Stimulated activated CD4-positive, alpha-beta T cell treated with anti-CD3 and anti-CD28 coated beads, Interleukin-1b, Interleukin-23, amount 100 ng/mL, for 1 hour (primary cell): ENCODE results near the gene AKAP12.

Experiments
- DNase-seq, 2 donors: peaks; one replicate each; pipeline ENCODE4 v3.0.0-alpha.2; 2020; ENCODE audit warnings: low read depth in 2 of 2

The AKAP12 gene, protein sequence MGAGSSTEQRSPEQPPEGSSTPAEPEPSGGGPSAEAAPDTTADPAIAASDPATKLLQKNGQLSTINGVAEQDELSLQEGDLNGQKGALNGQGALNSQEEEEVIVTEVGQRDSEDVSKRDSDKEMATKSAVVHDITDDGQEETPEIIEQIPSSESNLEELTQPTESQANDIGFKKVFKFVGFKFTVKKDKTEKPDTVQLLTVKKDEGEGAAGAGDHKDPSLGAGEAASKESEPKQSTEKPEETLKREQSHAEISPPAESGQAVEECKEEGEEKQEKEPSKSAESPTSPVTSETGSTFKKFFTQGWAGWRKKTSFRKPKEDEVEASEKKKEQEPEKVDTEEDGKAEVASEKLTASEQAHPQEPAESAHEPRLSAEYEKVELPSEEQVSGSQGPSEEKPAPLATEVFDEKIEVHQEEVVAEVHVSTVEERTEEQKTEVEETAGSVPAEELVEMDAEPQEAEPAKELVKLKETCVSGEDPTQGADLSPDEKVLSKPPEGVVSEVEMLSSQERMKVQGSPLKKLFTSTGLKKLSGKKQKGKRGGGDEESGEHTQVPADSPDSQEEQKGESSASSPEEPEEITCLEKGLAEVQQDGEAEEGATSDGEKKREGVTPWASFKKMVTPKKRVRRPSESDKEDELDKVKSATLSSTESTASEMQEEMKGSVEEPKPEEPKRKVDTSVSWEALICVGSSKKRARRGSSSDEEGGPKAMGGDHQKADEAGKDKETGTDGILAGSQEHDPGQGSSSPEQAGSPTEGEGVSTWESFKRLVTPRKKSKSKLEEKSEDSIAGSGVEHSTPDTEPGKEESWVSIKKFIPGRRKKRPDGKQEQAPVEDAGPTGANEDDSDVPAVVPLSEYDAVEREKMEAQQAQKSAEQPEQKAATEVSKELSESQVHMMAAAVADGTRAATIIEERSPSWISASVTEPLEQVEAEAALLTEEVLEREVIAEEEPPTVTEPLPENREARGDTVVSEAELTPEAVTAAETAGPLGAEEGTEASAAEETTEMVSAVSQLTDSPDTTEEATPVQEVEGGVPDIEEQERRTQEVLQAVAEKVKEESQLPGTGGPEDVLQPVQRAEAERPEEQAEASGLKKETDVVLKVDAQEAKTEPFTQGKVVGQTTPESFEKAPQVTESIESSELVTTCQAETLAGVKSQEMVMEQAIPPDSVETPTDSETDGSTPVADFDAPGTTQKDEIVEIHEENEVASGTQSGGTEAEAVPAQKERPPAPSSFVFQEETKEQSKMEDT (N-terminal part only)

DNA sequence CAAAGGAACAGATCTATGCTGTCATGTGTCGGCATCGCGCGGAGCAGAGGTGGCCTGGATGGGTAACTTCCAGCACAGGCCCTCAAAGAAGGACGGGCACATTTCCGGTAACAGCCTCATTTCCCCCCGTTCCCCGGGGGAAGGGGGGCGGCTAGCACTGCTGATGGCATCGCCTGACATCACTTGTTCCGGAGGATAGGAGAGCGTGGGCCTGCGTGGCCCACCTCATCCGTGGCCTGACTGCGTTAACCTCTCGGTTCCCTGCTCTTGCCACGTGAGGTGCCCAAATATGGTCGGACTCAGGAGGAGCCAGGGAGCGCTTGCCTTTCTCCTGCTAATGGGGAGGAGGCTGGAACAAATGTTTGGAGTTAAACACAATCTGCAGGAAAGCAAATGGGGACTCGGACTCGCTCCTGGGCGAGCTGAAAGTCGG is at the start of gene AKAP12:
AKAP12 (plus strand) TSS at position 365 of the 433 bp plus-strand sequence. CDS start 596 bp downstream, outside the sequence.
- DNase-seq: no peak

DNA sequence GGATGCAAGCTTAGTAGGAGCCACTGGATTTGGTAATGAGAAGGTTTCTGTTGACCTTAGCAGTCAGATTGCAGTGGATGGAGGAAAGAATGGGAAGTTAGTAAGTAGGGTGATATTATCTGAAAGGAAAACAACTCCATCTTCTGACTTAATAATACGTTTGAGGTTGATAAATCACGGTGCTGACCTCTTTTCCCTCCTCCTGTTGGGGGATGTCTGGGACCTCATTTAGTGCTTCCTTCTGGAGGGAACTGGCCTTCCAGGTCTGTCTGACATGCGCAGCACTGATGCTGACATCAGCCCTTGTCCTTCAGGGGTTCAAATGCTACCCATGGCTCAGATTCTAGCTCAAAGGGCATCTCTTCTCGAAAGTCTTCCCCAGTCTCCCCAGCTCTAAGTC is 48.2 kb upstream of the AKAP12 start:
- DNase-seq: no peak

DNA sequence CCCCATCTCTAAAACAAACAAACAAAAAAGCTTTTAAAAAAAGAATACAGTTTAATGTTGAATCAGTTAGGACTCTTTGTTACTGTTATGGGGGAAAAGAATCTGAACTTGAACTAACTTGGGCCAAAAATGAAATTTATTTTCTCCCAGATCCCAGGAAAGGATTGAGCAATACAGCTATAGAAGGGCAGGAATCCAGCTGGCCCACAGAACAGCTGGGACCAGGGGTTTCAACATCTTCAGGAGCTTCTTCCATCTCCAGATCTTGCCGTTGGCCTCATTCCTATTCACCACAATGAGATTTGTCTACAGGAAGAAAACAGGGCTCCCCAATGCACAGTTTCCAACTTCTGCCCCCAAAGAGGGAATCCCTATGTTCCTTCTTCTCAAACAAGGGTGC is 43.2 kb upstream of the AKAP12 start:
- no peak for DNase-seq

DNA sequence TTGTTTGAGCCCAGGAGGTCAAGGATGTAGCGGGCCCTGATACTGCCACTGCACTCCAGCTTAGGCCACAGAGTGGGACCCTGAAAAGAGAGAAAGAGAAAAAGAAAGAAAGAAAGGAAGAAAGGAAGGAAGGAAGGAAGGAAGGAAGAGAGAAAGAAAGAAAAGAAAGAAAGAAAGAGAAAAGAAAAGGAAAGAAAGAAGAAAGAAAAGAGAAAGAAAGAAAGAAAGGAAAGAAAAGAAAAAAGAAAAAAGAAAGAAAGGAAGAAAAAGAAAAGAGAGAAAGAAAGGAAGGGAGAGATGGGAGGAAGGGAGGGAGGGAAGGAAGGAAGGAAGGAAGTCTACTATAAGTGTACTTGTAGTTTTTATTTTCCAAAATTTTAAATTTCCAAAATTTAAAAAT is 42.2 kb upstream of the AKAP12 start:
- DNase-seq: no peak

DNA sequence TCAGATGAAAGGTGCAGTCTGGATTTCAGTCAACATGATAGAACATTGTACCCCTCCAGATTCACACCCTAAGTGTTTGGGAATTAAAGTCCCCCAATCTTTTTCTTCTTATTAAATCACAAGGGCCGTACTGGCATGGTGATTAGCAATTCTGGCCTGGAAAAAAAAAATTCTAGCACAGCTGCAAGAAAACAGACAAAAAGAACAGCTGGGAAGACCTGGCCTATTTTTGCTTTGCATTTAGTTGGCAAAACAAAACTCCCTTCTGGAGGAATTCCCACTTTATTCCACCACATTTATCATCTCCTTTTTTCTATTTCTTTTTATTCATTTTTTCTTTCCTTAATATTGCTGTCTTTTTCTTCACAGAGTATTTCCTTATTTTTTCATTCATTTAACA is 39.8 kb upstream of the AKAP12 start:
- DNase-seq: no peak

DNA sequence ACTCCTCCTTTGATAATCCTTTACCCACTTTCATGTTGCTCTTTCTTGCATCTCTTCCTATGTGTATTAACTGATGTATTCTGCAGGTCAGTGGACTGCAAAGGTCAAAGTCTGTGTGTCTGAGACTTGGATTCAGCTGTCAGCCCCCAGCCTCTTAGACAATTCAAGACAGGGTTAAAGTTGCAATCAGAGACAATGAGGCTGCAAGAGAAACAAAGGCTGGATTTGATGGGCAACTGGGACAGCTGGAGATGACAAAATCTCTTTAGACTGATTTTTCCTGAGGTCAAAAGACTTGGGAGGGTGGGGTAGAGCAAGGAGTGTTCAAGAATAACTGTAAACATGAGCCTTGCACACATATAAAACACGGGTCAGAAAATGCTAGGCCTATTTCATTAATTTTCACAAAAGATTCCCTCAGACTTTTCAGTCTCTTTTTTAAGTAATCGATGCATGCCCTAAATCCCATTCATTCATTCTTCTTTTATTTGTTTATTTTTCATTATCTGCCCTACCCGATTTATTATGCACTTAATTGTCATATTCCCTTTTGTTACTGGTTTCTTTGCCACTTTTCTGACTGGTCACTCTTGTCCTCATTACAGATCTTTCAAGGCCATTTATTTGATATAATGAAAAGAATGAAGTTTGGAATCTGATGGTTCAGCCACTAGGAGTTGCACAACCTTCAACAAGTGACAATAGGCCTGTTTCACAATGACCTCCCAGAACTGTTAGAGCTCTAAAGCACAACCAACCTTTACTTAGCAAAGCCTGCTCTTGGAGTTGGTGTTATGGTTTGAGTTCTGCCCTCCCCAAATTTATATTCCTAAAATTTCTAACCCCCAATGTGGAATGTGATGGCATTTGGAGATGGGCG is 33.8 kb upstream of the AKAP12 start:
- DNase-seq: no peak

DNA sequence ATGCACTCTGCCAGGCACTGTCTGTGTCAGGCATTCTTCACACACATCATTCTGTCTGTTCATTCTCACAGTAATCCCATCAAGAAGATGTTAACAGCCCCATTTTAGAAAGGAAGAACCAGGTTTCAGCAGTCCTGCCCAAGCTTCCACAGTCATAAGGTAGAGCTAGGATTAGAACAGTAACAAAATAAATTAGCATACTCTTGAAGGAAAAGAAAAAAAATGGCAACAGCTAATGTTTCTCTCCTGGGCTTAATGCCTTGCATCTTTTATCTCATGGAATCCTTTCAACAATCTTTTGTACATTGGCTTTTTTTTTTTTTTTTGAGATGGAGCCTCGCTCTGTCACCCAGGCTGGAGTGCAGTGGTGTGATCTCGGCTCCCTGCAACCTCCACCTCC is 32.1 kb upstream of the AKAP12 start:
- no peak for DNase-seq

DNA sequence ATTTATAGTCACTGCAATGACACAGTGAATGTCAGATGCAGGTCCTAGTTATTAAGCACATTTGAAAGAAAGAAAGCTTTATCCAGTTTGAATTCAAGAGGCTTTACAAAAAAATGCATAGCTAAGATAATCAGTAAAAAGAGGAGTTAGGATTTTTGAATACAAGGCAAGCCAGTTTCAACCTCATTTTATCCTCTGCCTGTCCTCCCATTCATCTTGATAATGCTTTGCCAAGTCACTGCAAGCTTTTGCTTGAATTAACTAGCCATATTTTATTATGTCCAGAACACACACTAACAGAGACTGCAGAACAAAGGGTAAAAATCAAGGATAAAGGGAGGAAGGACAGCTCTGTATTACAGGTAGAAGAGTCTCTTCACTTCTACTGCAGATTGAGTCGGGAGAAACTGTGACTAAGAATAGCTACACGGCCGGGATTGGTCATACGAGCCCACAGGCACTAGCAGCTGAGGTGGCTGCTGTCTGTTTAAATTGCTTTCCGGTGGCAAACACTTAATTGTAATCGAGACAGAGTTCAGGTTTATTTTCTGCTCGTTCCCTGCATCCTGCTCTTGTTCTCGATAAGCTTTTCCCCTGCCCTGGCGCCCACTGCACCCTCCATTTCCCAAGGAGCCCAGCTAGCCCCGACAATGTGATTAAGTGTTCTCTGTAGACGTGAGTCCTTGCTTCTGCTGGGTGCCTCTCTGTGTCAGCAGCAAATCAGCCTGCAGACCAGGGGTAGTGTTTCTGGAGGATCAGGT is 30.5 kb upstream of the AKAP12 start:
- no peak for DNase-seq

DNA sequence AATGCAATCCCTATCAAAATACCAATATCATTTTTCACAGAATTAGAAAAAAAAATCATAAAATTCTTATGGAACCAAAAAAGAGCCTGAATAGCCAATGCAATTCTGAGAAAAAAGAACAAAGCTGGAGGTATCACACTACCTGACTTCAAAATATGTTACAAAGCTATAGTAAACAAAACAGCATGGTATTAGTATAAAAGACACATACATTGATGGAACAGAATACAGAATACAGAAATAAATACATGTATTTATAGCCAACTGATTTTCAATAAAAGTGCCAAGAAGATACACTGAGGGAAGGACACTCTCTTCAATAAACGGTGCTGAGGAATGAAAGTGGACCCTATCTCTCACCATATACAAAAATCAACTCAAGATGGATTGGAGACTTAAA is 28.7 kb upstream of the AKAP12 start:
- no peak for DNase-seq

DNA sequence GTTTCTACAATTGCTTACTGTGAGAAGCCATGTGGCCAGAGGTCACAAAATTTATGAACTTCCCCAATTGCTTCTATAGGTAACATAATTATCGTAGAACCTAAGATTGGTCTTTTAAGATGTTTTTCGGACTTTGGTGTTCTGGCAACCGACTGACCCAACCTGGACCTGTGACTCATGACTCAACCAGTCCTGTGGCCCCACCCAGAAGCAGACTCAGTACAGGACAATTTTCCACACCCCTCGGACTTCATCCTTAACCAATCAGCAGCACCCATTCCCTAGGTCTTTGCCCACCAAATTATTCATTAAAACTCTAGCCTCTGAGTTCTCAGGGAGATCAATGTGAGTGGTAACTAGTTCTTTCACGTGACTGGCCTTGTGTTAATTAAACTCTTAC is 26.4 kb upstream of the AKAP12 start:
- no peak for DNase-seq

DNA sequence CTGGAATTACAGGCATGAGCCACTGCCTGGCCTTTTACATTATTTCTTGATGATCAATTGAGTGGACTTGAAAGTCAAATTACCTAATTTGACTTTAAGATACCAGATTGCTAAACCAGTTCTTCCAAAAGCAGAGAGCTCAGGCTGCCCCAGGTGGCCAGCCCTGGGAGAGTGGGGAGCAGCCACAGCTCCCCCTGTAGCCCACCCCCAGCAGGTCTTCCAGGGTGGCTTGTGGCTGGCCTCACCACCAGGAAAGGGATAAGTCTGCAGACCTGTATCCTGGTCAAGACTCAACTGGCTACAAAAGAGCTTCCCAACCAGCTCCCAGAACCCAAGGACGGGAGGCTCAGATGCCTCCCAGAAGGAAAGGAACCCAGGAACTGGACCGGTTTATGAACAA is 23.8 kb upstream of the AKAP12 start:
- no peak for DNase-seq

DNA sequence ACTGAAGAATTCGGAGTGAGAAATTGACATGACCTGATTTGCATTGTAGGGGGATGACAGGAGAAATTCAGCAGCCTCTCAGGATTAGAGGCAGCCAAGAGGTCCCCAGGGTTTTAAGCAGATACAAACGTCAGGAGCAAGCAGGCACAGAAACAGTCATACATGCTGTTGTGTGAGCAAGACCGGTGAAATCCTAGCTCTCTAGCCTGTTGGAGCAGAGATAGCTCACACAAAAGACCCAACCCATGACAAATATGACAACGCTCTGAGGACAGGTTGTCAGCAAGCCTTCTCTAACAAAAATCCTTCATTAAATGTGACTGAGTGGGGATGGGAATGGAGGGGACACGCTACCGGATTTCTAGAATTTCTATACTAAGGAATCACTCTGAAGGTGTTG is 23.0 kb upstream of the AKAP12 start:
- no peak for DNase-seq

DNA sequence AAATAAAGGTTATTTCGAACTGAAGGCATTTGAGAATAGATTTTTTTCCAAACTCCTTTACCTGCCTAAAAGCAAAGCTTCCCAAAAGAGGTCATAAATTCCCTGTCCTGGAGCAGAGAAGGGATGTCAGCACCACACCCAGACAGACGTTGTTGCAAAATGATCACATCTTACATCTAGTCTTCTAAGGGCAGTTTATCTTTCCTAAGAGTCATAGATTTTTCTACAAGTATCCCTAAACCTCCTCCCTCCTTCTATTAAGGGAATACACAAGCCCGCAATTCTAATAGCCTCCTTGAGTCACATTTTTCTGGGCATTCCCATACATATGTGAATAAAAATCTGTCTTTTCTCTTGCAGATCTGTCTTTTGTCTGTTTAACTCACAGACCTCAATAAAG is 20.6 kb upstream of the AKAP12 start:
- no peak for DNase-seq

DNA sequence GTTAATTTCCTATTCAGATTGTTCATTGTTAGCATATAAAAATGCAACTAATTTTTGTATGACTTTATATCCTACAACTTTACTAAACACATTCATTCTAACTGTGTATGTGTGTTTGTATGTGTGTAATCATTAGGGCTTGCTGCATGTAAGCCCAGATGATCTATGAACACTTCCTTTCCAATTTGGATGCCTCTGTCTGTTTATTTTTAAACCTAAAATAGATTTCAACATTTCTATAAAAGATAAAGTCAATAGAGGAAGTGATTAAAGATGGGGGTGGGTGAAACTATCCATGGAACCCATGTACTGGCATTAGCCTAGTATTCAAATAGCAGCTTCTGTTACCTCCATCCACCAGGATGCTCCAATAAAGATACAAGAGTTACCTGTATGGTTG is 15.7 kb upstream of the AKAP12 start:
- no peak for DNase-seq

DNA sequence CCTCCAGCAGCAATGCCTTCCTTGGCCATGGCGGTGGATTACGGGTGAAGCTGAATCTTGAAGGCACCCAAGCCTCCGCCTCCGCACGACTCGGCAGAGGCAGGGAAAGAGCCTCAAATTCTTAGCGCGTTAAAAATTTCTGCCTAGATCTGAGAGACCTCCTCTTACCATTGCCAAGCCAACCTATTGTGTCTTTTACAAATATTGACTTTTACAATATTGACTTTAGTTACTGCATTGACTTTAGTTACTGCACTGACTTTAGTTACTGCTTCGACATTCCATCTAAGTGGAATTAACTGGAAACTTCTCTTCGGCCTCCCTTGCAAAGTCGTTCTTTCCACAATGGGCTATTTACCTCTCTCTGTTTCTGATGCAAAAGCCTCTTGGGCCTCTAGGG is 13.8 kb upstream of the AKAP12 start:
- no peak for DNase-seq

DNA sequence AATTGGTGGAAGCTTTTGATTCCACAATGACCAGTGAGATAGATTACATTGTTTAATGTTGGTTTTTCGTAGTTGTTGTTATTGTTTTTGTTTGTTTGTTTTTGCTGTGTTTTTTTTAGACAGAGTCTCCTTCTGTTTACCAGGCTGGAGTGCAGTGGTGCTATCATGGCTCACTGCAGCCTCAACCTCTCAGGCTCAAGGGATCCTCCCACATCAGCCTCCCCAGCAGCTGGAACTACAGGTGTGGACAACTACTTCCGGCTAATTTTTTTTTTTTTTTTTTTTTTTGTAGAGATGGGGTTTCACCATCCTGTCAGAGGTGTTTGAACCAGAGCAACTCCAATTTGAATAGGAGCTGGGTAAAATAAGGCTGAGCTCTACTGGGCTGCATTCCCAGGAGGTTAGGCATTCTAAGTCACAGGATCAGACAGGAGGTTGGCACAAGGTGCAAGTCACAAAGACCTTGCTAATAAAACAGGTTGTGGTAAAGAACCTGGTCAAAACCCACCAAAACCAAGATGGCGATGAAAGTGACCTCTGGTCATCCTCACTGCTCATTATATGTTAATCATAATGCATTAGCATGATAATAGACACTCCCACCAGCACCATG is 10.9 kb upstream of the AKAP12 start:
- no peak for DNase-seq

DNA sequence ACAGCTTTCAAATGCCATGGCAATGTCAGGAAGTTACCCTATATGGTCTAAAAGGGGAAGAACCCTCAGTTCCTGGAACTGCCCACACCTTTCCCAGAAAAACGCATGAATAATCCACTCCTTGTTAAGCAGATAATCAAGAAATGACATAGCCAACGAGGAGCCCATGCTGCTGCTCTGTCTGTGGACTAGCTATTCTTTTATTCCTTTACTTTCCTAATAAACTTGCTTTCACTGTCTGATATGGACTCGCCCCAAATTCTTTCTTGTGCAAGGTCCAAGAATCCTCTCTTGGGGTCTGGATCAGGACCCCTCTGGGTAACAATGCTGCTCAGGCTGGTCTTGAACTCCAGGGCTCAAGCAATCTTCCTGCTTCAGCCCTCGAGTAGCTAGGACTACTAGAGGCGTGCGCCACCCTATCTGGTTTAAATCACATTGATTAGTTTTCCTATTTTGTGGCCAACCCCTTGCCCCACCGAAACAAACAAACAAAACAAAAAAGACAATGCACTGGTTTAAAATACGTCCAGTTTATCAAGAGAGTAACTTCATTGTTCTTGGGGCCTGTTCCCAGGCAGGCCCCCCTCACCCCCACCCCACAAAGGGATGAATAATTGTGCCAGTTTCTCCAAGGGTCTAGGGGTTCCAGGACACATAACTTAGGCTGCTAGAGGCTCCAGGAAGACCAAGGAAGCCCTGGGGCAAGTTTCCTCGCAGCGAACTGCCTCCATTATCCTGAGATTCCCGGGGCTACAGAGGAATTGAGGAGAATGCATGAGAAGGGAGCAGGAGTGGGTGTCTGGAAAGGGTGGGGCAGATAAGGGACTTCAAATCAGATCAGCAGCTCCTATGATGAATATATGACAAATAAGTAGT is 10.1 kb upstream of the AKAP12 start:
- no peak for DNase-seq

DNA sequence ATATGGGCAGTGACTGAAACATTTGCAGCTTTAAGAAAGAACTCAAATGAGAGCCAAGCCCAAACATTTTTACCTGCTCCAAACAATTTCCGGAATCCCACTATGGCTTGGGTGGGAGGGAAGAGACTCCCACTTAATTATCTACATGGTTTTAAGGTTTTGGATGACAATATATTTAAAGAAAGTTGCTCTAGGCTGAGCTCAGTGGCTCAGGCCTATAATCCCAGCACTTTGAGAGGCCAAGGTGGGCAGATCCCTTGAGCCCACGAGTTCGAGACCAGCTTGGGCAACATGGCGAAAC is 9.5 kb upstream of the AKAP12 start:
- DNase-seq: no peak

DNA sequence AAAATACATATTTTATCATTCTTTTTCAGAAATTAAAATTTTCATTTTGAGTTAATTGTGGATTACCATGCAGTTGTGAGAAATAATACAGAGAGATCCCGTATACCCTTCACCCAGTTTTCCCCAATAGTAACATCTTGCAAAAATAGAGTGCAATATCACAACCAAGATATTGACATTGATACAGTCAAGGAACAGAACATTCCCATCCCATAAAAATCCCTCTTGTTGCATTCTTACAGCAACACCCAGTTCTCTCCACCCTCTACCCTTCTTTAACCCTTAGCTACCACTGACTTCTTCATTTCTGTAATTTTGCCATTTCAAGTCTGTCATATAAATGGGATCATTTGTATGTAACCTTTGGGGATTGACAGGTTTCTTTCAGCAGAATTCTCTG is 6.9 kb upstream of the AKAP12 start:
- DNase-seq: no peak
